ENCODE data around the gene CNKSR1.

The CNKSR1 gene

DNA sequence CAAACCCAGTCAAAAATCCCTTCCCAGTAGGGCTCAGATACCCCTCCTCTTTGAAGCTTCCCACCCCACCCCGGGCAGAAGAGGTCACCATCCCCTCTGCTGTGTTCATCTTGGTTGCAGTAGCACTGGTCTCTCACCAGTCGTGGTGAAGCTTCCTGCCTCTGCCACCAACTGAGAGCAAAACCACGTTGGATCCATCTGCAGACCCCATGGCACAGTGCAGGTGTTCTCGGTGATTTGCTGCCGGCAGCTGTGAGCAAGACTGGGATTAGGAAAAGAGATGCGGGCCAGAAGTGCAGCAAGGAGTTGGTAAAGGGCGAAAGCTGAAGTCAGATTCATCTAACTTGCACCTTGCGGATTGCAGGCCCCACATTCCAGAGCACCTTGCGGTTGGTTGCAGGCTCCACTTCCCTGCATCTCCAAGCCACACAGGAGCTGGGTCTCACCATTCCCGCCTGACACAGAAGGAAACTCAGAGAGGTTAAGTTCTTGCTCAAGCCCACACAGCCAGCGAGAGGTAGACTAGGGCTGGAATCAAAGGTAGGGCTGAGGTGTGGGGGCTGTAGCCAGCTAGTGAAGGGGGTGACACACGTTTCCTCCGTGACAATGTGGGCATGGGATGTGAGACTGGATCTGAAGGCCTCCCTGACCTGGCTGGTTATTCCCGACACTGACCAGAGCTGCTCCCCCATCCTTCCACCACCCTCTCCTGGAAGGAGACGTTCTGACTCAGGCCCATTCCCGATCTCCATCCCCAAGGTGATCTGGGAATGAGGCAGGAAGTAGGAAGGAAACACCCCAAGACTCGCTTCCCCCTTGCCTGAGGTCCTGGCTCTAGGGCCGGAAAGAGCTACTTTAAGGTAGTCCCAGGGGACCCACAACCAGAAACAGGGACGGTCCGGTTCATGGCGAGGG, 21.7 kb upstream of the CNKSR1 start:
- H3K9me3 ChIP-seq (ENCODE audit: insufficient read depth, low read length): no peaks in the 10 kb centered on the region
- peak overlapping the region; percentile 23 for H3K9ac ChIP-seq (ENCODE audit: insufficient read length, low read depth)
- no peak for DNase-seq (ENCODE audit: low read depth, low spot score)
- peaks cover 92% of the 10 kb centered on the region for H3K27me3 ChIP-seq (ENCODE audit: insufficient read depth, insufficient read length)
- H3K4me3 ChIP-seq (ENCODE audit: insufficient read length, low read depth): no peak overlapping the region
- peaks cover 40% of the 10 kb centered on the region for H3K4me1 ChIP-seq (ENCODE audit: insufficient read depth, insufficient read length)
- no peaks in the 10 kb centered on the region for H3K36me3 ChIP-seq (ENCODE audit: insufficient read depth, insufficient read length, low read length)
- TF ChIP-seq ZNF274 (IDR thresholded peaks at IDR 0.05; ENCODE audit: low read depth, low read length) (no peak), SUZ12 (IDR thresholded peaks at IDR 0.05; ENCODE audit: extremely low read depth, insufficient read depth, insufficient read length) (peak; percentile 52)

DNA sequence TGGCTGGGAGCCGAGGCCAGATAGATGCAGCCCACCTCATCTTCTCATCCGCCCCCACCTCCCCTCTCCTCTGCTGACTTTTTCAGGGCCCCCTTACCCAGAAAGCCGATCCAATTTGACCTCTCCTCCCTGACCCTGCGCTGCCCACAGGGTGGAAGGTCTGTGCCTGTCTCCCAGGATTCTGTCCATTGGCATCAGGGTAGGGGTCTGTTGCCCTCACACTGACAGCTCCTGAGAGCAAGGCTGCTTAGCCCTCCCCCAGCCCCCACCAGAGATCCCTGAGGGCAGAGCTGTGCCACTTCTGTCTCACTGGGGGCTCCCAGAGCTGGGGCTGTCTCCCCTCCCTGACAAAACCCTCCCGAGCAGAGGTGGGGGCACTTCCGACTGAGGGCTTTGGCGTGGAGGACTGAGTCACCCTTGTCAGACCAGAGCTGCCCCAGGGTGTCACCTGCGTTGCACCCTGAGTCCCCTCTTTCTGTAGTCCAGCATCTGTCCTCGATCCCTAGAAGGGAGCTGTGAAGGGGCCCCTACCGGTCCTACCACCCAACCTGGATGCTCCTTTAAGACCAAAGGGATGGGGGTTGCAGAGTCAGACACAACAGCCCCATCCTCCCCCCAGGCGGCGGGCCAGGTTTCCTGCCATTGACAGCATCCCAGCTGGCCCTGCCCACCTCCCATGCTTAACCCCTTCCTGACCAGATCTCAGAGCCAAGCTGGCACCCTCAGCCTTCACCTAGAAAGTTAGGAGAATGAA, 20.8 kb upstream of the CNKSR1 start:
- Histone ChIP-seq H3K4me1 (ENCODE audit: insufficient read depth, insufficient read length) (peaks cover 47% of the 10 kb centered on the region), H3K27me3 (ENCODE audit: insufficient read depth, insufficient read length) (peaks cover 98% of the 10 kb centered on the region), H3K36me3 (ENCODE audit: insufficient read depth, insufficient read length, low read length) (no peaks in the 10 kb centered on the region), H3K9ac (ENCODE audit: insufficient read length, low read depth) (peak overlapping the region; percentile 23), H3K4me3 (ENCODE audit: insufficient read length, low read depth) (peak overlapping the region; percentile 12), H3K9me3 (ENCODE audit: insufficient read depth, low read length) (no peaks in the 10 kb centered on the region)
- TF ChIP-seq YY1 (IDR thresholded peaks at IDR 0.05; ENCODE audit: insufficient read depth, insufficient read length) (no peak), SUZ12 (IDR thresholded peaks at IDR 0.05; ENCODE audit: extremely low read depth, insufficient read depth, insufficient read length) (peak; percentile 21), ZNF274 (IDR thresholded peaks at IDR 0.05; ENCODE audit: low read depth, low read length) (no peak)
- DNase-seq (ENCODE audit: low read depth, low spot score): no peak

DNA sequence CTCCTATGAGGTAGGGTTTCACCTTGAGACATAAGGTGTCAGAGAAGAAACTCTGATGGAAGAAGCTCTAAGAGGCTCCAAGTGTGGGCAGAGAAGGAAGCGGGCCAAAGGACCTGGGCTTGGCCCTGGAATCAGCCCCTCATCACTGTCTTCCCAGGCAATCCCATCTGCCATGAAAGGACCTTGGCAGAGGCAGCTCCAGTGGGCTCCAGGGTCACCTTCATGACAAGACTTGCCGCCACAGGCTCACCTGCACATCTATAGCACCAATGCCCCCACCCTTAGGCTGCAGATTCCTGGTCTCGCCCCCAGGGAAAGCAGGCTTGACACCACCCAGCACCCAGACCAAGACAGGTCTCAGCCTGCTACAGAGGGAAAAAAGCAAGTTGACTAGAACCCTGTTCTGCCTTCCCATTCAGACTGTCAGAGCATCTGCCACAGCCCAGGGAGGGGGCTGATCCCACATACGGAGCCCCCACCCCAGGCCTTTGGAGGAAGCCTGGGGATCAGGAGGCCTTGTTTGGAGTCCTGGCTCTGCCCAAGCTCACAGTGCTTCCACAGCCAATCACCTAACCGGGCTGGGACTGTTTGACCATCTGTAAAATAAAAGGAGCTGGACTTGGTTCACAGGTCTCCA, 18.9 kb upstream of the CNKSR1 start:
- peak overlapping the region; percentile 27 for H3K9ac ChIP-seq (ENCODE audit: insufficient read length, low read depth)
- H3K36me3 ChIP-seq (ENCODE audit: insufficient read depth, insufficient read length, low read length): no peaks in the 10 kb centered on the region
- H3K4me3 ChIP-seq (ENCODE audit: insufficient read length, low read depth): no peak overlapping the region
- TF ChIP-seq SUZ12 (IDR thresholded peaks at IDR 0.05; ENCODE audit: extremely low read depth, insufficient read depth, insufficient read length): no peak
- no peak for TF ChIP-seq YY1 (IDR thresholded peaks at IDR 0.05; ENCODE audit: insufficient read depth, insufficient read length)
- no peak for TF ChIP-seq ZNF274 (IDR thresholded peaks at IDR 0.05; ENCODE audit: low read depth, low read length)
- H3K9me3 ChIP-seq (ENCODE audit: insufficient read depth, low read length): no peaks in the 10 kb centered on the region
- H3K27me3 ChIP-seq (ENCODE audit: insufficient read depth, insufficient read length): peaks cover 98% of the 10 kb centered on the region
- H3K4me1 ChIP-seq (ENCODE audit: insufficient read depth, insufficient read length): peaks cover 48% of the 10 kb centered on the region
- no peak for DNase-seq (ENCODE audit: low read depth, low spot score)

DNA sequence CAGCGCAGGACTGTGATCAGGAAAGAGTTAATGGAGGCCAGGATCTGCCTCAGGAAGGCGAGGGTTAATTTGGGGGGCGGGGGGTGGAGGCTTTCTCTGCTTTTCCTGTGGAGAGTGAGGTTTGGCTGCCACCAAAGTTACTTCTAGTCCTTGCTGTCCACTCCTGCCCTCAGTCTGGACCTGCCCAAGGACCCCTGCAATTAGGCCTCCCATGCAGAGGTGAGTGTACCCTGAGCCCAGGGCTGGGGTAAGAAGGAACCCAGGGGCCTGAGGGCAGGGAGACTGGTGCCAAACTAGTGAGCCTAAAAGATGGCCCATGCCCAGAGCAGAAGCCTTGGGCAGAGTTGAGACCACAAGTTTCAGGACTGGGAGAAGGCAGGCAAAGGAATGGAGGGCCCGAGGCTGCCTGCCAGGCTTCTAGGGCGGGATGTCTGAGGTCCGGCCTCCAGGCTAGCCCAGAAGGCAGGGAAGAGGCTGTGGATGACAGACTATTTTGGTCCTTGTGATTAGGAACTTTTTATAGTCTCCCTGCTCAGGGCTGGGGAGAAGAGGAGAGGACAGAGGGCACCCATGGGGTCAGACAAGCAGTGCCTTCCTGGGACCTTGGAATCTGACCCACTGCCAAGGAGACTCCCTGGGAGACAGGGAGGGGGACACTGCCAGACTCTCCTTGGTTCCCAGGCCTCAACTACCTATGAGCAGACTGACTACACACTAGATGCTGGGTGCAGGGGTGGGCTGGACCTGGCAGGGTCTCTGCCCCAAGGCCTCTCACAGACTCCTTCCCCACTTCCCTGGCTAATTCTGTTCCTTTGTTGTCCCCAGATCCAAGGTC, 18.2 kb upstream of the CNKSR1 start, which contains the start of gene FAM110D:
FAM110D (plus strand) TSS at position 172 of the 835 bp plus-strand sequence. CDS start 2,213 bp downstream, outside the sequence.
- peaks cover 98% of the 10 kb centered on the region for H3K27me3 ChIP-seq (ENCODE audit: insufficient read depth, insufficient read length)
- H3K36me3 ChIP-seq (ENCODE audit: insufficient read depth, insufficient read length, low read length): no peaks in the 10 kb centered on the region
- TF ChIP-seq SUZ12 (IDR thresholded peaks at IDR 0.05; ENCODE audit: extremely low read depth, insufficient read depth, insufficient read length) (no peak), YY1 (IDR thresholded peaks at IDR 0.05; ENCODE audit: insufficient read depth, insufficient read length) (no peak), ZNF274 (IDR thresholded peaks at IDR 0.05; ENCODE audit: low read depth, low read length) (no peak)
- no peaks in the 10 kb centered on the region for H3K9me3 ChIP-seq (ENCODE audit: insufficient read depth, low read length)
- no peak for DNase-seq (ENCODE audit: low read depth, low spot score)
- H3K9ac ChIP-seq (ENCODE audit: insufficient read length, low read depth): peak within 1 kb of the TSS; percentile 27
- no peak within 1 kb of the TSS for H3K4me3 ChIP-seq (ENCODE audit: insufficient read length, low read depth)
- peaks cover 54% of the 10 kb centered on the region for H3K4me1 ChIP-seq (ENCODE audit: insufficient read depth, insufficient read length)

DNA sequence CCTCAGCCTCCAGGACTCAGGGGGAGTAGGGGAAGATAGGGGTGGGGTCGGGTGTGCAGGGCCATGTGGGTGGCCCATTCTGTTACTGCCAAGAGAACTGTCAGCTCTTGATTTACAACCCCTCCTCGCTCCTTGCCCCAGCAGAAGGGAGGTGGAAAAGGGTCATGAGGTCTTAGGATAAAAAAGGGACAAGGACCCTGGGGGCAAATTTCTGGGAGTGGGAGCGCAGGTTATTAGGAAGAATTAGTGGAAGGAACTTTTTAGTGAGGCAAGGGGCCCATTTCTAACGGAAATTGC, 17.6 kb upstream of the CNKSR1 start:
- no peaks in the 10 kb centered on the region for H3K9me3 ChIP-seq (ENCODE audit: insufficient read depth, low read length)
- H3K9ac ChIP-seq (ENCODE audit: insufficient read length, low read depth): peak overlapping the region; percentile 27
- no peak for DNase-seq (ENCODE audit: low read depth, low spot score)
- peaks cover 92% of the 10 kb centered on the region for H3K27me3 ChIP-seq (ENCODE audit: insufficient read depth, insufficient read length)
- peaks cover 54% of the 10 kb centered on the region for H3K4me1 ChIP-seq (ENCODE audit: insufficient read depth, insufficient read length)
- TF ChIP-seq ZNF274 (IDR thresholded peaks at IDR 0.05; ENCODE audit: low read depth, low read length): no peak
- TF ChIP-seq SUZ12 (IDR thresholded peaks at IDR 0.05; ENCODE audit: extremely low read depth, insufficient read depth, insufficient read length): no peak
- TF ChIP-seq YY1 (IDR thresholded peaks at IDR 0.05; ENCODE audit: insufficient read depth, insufficient read length): no peak
- no peak overlapping the region for H3K4me3 ChIP-seq (ENCODE audit: insufficient read length, low read depth)
- H3K36me3 ChIP-seq (ENCODE audit: insufficient read depth, insufficient read length, low read length): no peaks in the 10 kb centered on the region

DNA sequence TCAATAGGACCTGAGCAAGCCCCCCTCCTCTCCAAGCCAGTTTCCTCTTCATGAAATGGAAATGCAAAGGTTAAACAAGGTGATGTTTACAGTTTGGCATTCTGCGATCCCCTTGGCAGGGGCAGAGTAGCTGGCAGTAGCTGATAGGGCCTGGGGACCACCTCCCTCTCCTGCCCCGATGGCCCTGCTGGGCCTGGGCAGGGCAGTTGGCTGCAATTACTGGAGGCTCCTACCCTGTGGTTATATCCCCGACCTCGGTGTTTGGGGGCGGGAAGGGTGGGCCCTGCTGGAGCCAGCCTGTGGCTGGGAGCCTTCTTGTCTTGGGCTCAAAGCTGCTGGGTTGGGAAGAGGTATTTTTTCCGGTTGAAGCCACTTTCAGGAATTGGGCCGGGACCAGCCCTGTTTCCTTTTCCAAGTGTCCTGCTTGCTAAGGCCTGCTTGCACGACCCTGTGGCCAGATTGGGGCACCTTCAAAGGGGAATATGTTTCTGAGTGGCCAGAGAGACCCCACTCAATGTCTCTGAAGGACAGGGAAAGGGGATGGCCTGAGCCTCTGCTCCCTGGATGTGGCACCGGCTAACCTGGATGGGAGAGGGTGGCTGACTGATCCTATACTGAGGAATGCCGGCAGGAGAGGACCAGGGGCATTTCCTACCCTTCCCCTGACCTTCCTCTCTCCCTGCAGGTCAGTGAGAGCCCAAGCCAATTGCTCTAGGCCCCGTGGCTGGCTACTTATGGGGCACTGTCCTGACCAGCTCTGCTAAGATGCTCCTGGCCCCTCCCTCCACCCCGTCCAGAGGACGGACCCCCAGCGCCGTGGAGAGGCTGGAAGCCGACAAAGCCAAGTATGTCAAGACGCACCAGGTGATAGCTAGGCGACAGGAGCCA, 16.5 kb upstream of the CNKSR1 start:
- peak overlapping the region; percentile 82 for H3K9ac ChIP-seq (ENCODE audit: insufficient read length, low read depth)
- peaks cover 50% of the 10 kb centered on the region for H3K4me1 ChIP-seq (ENCODE audit: insufficient read depth, insufficient read length)
- no peaks in the 10 kb centered on the region for H3K9me3 ChIP-seq (ENCODE audit: insufficient read depth, low read length)
- H3K36me3 ChIP-seq (ENCODE audit: insufficient read depth, insufficient read length, low read length): no peaks in the 10 kb centered on the region
- H3K4me3 ChIP-seq (ENCODE audit: insufficient read length, low read depth): peak overlapping the region; percentile 41
- peaks cover 83% of the 10 kb centered on the region for H3K27me3 ChIP-seq (ENCODE audit: insufficient read depth, insufficient read length)
- TF ChIP-seq SUZ12 (IDR thresholded peaks at IDR 0.05; ENCODE audit: extremely low read depth, insufficient read depth, insufficient read length) (peak; percentile 13), ZNF274 (IDR thresholded peaks at IDR 0.05; ENCODE audit: low read depth, low read length) (no peak), YY1 (IDR thresholded peaks at IDR 0.05; ENCODE audit: insufficient read depth, insufficient read length) (no peak)
- no peak for DNase-seq (ENCODE audit: low read depth, low spot score)

Measured in NT2/D1 (cell line).